Tongue (tissue), 2 donors: ENCODE data around the gene LCNL1. TPM values are rescaled to one million over a fixed set of nuclear protein-coding genes. Genes with fewer than 3 reads are reported as not detected.
"Not testable (repeated sequence)": the region's sequence is repeated elsewhere in the genome, so short reads cannot be mapped to it uniquely, and the experiment has no call there.

Experiments used
- DNase-seq: peaks from one replicate; pipeline ENCODE4 v3.0.0-alpha.2; 2015
- total RNA-seq: library from RNA; depleted of rRNA; stranded (reverse); fragments of >200 nt; gene quantifications from one replicate; pipeline ENCODE4 v1.2.3, GENCODE V29; 2014

Gene LCNL1
- total RNA-seq, 1 donor from 2014 or later = 0.31 TPM

GRCh38 chr9:137028263-137029057, 45.7 kb downstream of the LCNL1 start:
- DNase-seq = peak; percentile 79

- peak; percentile 68 for DNase-seq
These were observed 46.5 kb downstream of the LCNL1 start for GRCh38 chr9:137029058-137029936.

DNA sequence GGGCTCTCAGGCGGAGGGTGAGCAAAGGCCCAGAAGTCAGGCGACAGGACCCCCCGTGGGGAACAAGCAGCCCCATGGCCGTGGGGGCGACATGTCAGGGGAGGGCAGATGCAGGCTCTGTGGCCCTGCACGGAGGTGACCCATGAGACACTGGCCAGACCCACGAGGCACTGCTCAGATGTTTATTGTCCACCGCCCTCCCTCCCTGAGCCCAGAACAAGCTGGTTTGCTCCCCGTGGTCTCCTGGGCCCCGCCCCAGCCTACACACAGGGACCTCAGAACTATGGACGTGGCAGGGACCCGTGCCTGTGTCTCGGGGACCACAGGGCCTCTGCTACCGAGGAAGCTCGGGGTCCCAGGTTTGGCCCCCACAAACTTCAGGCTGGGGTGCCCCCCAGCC, 47.2 kb downstream of the LCNL1 start:
- DNase-seq = no peak

GRCh38 chr9:137030538-137031527, 48.0 kb downstream of the LCNL1 start:
- DNase-seq = no peak

DNA sequence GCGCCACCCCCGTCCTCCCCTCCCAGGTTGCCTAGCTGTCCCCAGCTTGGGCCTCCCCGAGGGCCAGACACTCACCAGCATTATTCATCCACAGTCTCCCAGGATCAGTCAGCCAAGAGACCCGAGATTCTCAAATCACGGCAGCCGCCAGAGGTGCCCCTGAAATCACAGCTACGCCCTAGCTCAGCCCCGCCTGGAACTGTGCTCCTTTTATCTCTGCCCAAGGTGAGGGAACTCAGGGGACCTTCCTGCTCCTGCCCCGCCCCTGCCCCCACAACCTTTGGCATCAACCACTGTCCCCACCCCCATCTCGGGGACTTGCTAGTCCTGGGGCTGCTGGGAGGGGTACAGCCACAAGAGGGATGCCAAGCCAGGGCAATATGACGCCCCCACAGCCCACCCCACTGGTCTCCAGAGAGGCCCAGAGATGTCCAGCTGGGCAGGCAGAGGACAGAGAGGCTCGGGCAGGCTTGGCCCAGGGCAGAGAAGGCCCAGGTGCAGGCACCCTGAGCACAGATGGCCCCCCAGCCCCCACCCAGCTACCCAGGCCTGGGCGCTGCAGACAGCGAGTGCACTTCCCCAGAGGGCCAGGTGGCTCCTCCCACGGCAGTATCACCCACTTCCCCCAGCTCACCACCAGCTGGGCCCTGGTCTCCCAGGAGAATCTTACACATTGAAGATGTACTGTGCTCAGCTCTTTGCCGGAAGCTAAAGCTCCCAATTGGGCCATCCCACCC, 49.3 kb downstream of the LCNL1 start, which contains the start of gene FUT7:
FUT7 (minus strand) TSS at position 185 of the 737 bp plus-strand sequence; CDS start at position 88, 97 bp downstream.
- no peak for DNase-seq

- DNase-seq = no peak
These were observed 50.1 kb downstream of the LCNL1 start for GRCh38 chr9:137032858-137033257.

- DNase-seq = not testable (repeated sequence)
These were observed 50.7 kb downstream of the LCNL1 start for GRCh38 chr9:137033481-137033880.

DNA sequence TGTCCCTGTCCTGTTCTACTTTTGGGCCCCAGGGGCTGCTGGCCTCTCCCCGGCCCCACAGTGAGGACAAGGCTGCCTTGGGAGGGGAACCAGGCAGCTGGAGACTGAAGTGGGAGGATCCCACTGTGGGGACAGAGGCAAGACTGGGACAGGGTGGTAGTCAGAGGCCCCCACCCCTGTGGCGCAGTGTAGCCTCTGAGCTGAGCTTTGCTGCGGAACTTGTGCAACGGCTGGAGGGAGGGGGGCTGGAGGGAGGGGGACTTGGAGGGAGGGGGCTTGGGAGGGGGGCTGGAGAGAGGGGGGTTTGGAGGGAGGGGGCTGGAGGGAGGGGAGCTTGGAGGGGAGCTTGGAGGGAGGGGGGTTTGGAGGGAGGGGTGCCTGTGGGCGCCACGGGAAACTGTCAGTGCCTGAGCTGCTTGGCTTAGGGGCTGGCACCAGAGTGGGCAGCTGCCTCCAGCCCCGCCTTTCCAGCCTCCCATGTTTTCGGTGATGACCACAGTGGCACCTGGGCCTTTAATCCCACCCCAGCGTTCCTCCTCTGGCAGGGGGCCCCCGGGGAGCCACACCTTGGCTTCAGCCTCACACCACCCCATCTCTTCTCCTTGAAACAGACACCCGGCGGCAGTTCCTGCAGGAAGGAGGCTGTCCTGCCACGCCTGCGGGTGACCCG, 51.4 kb downstream of the LCNL1 start:
- DNase-seq = no peak

GRCh38 chr9:137034709-137035506, 52.1 kb downstream of the LCNL1 start:
- DNase-seq = peak; percentile 94

Other genes starting within 250 kb of the LCNL1 start
- not detected for gene LCN10, start 240.1 kb upstream of the LCNL1 start, total RNA-seq
- gene LCN6, start 234.5 kb upstream of the LCNL1 start, total RNA-seq = not detected
- gene LCN8, start 224.8 kb upstream of the LCNL1 start, total RNA-seq = 2.1 TPM
- not detected for gene LCN15, start 218.5 kb upstream of the LCNL1 start, total RNA-seq
- gene TMEM141, start 191.6 kb upstream of the LCNL1 start, total RNA-seq = 50.2 TPM
- gene CCDC183, start 186.7 kb upstream of the LCNL1 start, total RNA-seq = not detected
- gene RABL6, start 175.0 kb upstream of the LCNL1 start, total RNA-seq = 55.0 TPM
- gene AJM1, start 140.5 kb upstream of the LCNL1 start, total RNA-seq = 2.2 TPM
- gene PHPT1, start 133.6 kb upstream of the LCNL1 start, total RNA-seq = 54.4 TPM
- 3.8 TPM for gene MAMDC4, start 130.6 kb upstream of the LCNL1 start, total RNA-seq
- 221 TPM for gene EDF1, start 116.7 kb upstream of the LCNL1 start, total RNA-seq
- 16.1 TPM for gene TRAF2, start 96.5 kb upstream of the LCNL1 start, total RNA-seq
- 95.9 TPM for gene FBXW5, start 38.3 kb upstream of the LCNL1 start, total RNA-seq
- 1.4 TPM for gene C8G, start 37.8 kb upstream of the LCNL1 start, total RNA-seq
- gene LCN12, start 30.7 kb upstream of the LCNL1 start, total RNA-seq = 0.82 TPM
- gene PTGDS, start 5.5 kb upstream of the LCNL1 start, total RNA-seq = 10.2 TPM
- 21.7 TPM for gene PAXX, start 9.4 kb downstream of the LCNL1 start, total RNA-seq
- 4.9 TPM for gene CLIC3, start 13.6 kb downstream of the LCNL1 start, total RNA-seq
- 16.6 TPM for gene ABCA2, start 45.2 kb downstream of the LCNL1 start, total RNA-seq
- gene FUT7, start 49.1 kb downstream of the LCNL1 start, total RNA-seq = 0.10 TPM
- 27.0 TPM for gene NPDC1, start 63.2 kb downstream of the LCNL1 start, total RNA-seq
- 7.3 TPM for gene ENTPD2, start 71.1 kb downstream of the LCNL1 start, total RNA-seq
- 5.6 TPM for gene SAPCD2, start 87.6 kb downstream of the LCNL1 start, total RNA-seq
- 3.2 TPM for gene UAP1L1, start 94.5 kb downstream of the LCNL1 start, total RNA-seq
- 59.5 TPM for gene MAN1B1, start 104.0 kb downstream of the LCNL1 start, total RNA-seq
- gene DPP7, start 131.7 kb downstream of the LCNL1 start, total RNA-seq = 22.8 TPM
- 1.1 TPM for gene GRIN1, start 156.2 kb downstream of the LCNL1 start, total RNA-seq
- 18.9 TPM for gene LRRC26, start 187.1 kb downstream of the LCNL1 start, total RNA-seq
- not detected for gene TMEM210, start 189.1 kb downstream of the LCNL1 start, total RNA-seq
- 29.8 TPM for gene ANAPC2, start 205.6 kb downstream of the LCNL1 start, total RNA-seq
- 57.3 TPM for gene SSNA1, start 205.7 kb downstream of the LCNL1 start, total RNA-seq
- gene TPRN, start 217.7 kb downstream of the LCNL1 start, total RNA-seq = 5.7 TPM
- gene TMEM203, start 222.7 kb downstream of the LCNL1 start, total RNA-seq = 38.3 TPM
- gene NDOR1, start 222.7 kb downstream of the LCNL1 start, total RNA-seq = 3.0 TPM
- gene RNF208, start 239.2 kb downstream of the LCNL1 start, total RNA-seq = not detected
- gene CYSRT1, start 242.2 kb downstream of the LCNL1 start, total RNA-seq = 3.3 TPM
- gene RNF224, start 244.5 kb downstream of the LCNL1 start, total RNA-seq = not detected
- gene SLC34A3, start 247.9 kb downstream of the LCNL1 start, total RNA-seq = not detected